Islet of Langerhans (tissue), 1 donor: ENCODE data around the gene AGPAT3.
"Not testable (repeated sequence)": the region's sequence is repeated elsewhere in the genome, so short reads cannot be mapped to it uniquely, and the experiment has no call there.

Experiments used
- FAIRE-seq: peaks from one replicate; lab custom pipeline; 2011; peaks lifted over from hg19 to GRCh38; lab: Jason Lieb, UNC

Gene AGPAT3

GRCh38 chr21:43884012-43884860 is 19.2 kb downstream of the AGPAT3 start:
- FAIRE-seq = peak; percentile 76

GRCh38 chr21:43884861-43885417 is 19.9 kb downstream of the AGPAT3 start:
- FAIRE-seq = no peak

- no peak for FAIRE-seq
Measured at GRCh38 chr21:43885721-43886120, 20.7 kb downstream of the AGPAT3 start.

GRCh38 chr21:43886565-43886964 is 21.5 kb downstream of the AGPAT3 start:
- FAIRE-seq = no peak

- FAIRE-seq = no peak
Measured at GRCh38 chr21:43889069-43889468, 24.0 kb downstream of the AGPAT3 start.

GRCh38 chr21:43890042-43890441 is 25.0 kb downstream of the AGPAT3 start:
- no peak for FAIRE-seq

- FAIRE-seq = no peak
Measured at GRCh38 chr21:43892334-43892733, 27.3 kb downstream of the AGPAT3 start.

- no peak for FAIRE-seq
Measured at GRCh38 chr21:43892984-43893535, 28.0 kb downstream of the AGPAT3 start.

- no peak for FAIRE-seq
Measured at GRCh38 chr21:43893536-43894205, 28.6 kb downstream of the AGPAT3 start.

GRCh38 chr21:43894206-43894577 is 29.2 kb downstream of the AGPAT3 start:
- FAIRE-seq = no peak

- no peak for FAIRE-seq
Measured at GRCh38 chr21:43895196-43895595, 30.2 kb downstream of the AGPAT3 start.

- not testable (repeated sequence) for FAIRE-seq
Measured at GRCh38 chr21:43896696-43897299, 31.8 kb downstream of the AGPAT3 start.

- FAIRE-seq = no peak
Measured at GRCh38 chr21:43899307-43900077, 34.5 kb downstream of the AGPAT3 start.

GRCh38 chr21:43900078-43900385 is 35.0 kb downstream of the AGPAT3 start:
- no peak for FAIRE-seq

GRCh38 chr21:43900690-43901089 is 35.7 kb downstream of the AGPAT3 start:
- FAIRE-seq = no peak

GRCh38 chr21:43902441-43902840 is 37.4 kb downstream of the AGPAT3 start:
- FAIRE-seq = no peak

GRCh38 chr21:43903451-43904091 is 38.5 kb downstream of the AGPAT3 start:
- no peak for FAIRE-seq

- FAIRE-seq = no peak
Measured at GRCh38 chr21:43904331-43904781, 39.3 kb downstream of the AGPAT3 start.

GRCh38 chr21:43905726-43906455 is 40.9 kb downstream of the AGPAT3 start:
- FAIRE-seq = no peak

GRCh38 chr21:43906585-43907370 is 41.8 kb downstream of the AGPAT3 start:
- FAIRE-seq = no peak
